ENCODE results near the gene ERC2. TPM values are rescaled to one million over a fixed set of nuclear protein-coding genes. Genes with fewer than 3 reads are reported as not detected.
"Not testable (repeated sequence)": the region's sequence is repeated elsewhere in the genome, so short reads cannot be mapped to it uniquely, and the experiment has no call there.

Gene ERC2
- total RNA-seq, 1 experiment from 2014 or later, result 1.2 TPM

GRCh38 chr3:56122911-56123310, 345.4 kb downstream of the ERC2 start:
- no peak for DNase-seq (ENCODE audit: low read depth)

GRCh38 chr3:56121716-56122115, 346.6 kb downstream of the ERC2 start:
- DNase-seq (ENCODE audit: low read depth), result no peak

- peak; percentile 52 for DNase-seq (ENCODE audit: low read depth)
Observed at GRCh38 chr3:56119575-56120349, 348.5 kb downstream of the ERC2 start.

- peak; percentile 8 for DNase-seq (ENCODE audit: low read depth)
Observed at GRCh38 chr3:56118968-56119367, 349.3 kb downstream of the ERC2 start.

GRCh38 chr3:56115698-56116097, 352.6 kb downstream of the ERC2 start:
- no peak for DNase-seq (ENCODE audit: low read depth)

GRCh38 chr3:56115199-56115598, 353.1 kb downstream of the ERC2 start:
- no peak for DNase-seq (ENCODE audit: low read depth)

- DNase-seq (ENCODE audit: low read depth), result no peak
Observed at GRCh38 chr3:56113908-56114307, 354.4 kb downstream of the ERC2 start.

- DNase-seq (ENCODE audit: low read depth), result no peak
Observed at GRCh38 chr3:56113231-56113630, 355.0 kb downstream of the ERC2 start.

- DNase-seq (ENCODE audit: low read depth), result no peak
Observed at GRCh38 chr3:56111606-56112304, 356.5 kb downstream of the ERC2 start.

- no peak for DNase-seq (ENCODE audit: low read depth)
Observed at GRCh38 chr3:56110886-56111285, 357.4 kb downstream of the ERC2 start.

GRCh38 chr3:56107157-56107556, 361.1 kb downstream of the ERC2 start:
- no peak for DNase-seq (ENCODE audit: low read depth)

GRCh38 chr3:56102032-56102431, 366.2 kb downstream of the ERC2 start:
- DNase-seq (ENCODE audit: low read depth), result no peak

- no peak for DNase-seq (ENCODE audit: low read depth)
Observed at GRCh38 chr3:56101576-56101975, 366.7 kb downstream of the ERC2 start.

GRCh38 chr3:56096999-56097398, 371.3 kb downstream of the ERC2 start:
- DNase-seq (ENCODE audit: low read depth), result no peak

GRCh38 chr3:56094170-56094569, 374.1 kb downstream of the ERC2 start:
- no peak for DNase-seq (ENCODE audit: low read depth)

- DNase-seq (ENCODE audit: low read depth), result no peak
Observed at GRCh38 chr3:56089739-56090138, 378.5 kb downstream of the ERC2 start.

- DNase-seq (ENCODE audit: low read depth), result no peak
Observed at GRCh38 chr3:56087451-56088053, 380.7 kb downstream of the ERC2 start.

- DNase-seq (ENCODE audit: low read depth), result peak; percentile 12
Observed at GRCh38 chr3:56086355-56086754, 381.9 kb downstream of the ERC2 start.

GRCh38 chr3:56081246-56081645, 387.0 kb downstream of the ERC2 start:
- no peak for DNase-seq (ENCODE audit: low read depth)

GRCh38 chr3:56076746-56077145, 391.5 kb downstream of the ERC2 start:
- no peak for DNase-seq (ENCODE audit: low read depth)

GRCh38 chr3:56075089-56075488, 393.2 kb downstream of the ERC2 start:
- DNase-seq (ENCODE audit: low read depth), result no peak

GRCh38 chr3:56069766-56070165, 398.5 kb downstream of the ERC2 start:
- DNase-seq (ENCODE audit: low read depth), result no peak

GRCh38 chr3:56066405-56066804, 401.9 kb downstream of the ERC2 start:
- DNase-seq (ENCODE audit: low read depth), result not testable (repeated sequence)
